Epithelial cell of proximal tubule (primary cell): ENCODE results near the gene KRTAP4-3. TPM values are rescaled to one million over a fixed set of nuclear protein-coding genes. Genes with fewer than 3 reads are reported as not detected.
"Not testable (repeated sequence)": the region's sequence is repeated elsewhere in the genome, so short reads cannot be mapped to it uniquely, and the experiment has no call there.

ENCODE experiments used
- DNase-seq: peaks from one replicate; pipeline ENCODE4 v3.0.0-alpha.2; 2011; ENCODE audit warnings: low read depth
- H3K4me3 ChIP-seq: 2 replicates; pipeline ENCODE4 v1.5.1; 2011; ENCODE audit warnings: low read depth, mild to moderate bottlenecking, low read length
- total RNA-seq: library from RNA; depleted of rRNA; stranded (reverse); fragments of >200 nt; gene quantifications from 2 replicates; pipeline ENCODE4 v1.2.3, GENCODE V29; 2015
- TF ChIP-seq, protein P1 (sequence below): conservative IDR thresholded peaks from 2 replicates; pipeline ENCODE4 v1.5.1; 2012; ENCODE audit warnings: low read depth, mild to moderate bottlenecking, low read length

The KRTAP4-3 gene
- total RNA-seq, 1 donor from 2014 or later = not detected

DNA sequence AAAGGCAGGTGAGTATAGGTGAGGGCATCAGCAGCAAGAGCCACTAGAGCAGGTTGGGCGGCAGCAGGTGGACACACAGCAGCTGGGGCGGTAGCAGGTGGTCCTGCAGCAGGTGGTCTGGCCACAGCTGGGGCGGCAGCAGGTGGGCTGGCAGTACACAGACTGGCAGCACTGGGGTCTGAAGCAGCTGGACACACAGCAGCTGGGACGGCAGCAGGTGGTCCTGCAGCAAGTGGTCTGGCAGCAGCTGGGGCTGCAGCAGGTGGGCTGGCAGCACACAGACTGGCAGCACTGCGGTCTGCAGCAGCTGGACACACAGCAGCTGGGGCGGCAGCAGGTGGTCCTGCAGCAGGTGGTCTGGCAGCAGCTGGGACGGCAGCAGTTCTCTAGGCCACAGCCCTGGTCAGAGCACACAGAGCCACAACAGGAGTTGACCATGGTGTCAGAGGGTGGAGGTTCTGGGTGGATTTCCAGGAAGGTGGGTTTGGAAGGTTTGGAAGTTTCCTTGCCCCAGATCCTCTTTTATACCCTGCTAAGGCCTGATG is 9.8 kb upstream of the KRTAP4-3 start, which contains the start of gene KRTAP4-2:
Gene KRTAP4-2 (minus strand): TSS at position 495 of the 545 bp plus-strand sequence. CDS start 57 bp downstream, at position 438.
- TF ChIP-seq, protein P1, sequence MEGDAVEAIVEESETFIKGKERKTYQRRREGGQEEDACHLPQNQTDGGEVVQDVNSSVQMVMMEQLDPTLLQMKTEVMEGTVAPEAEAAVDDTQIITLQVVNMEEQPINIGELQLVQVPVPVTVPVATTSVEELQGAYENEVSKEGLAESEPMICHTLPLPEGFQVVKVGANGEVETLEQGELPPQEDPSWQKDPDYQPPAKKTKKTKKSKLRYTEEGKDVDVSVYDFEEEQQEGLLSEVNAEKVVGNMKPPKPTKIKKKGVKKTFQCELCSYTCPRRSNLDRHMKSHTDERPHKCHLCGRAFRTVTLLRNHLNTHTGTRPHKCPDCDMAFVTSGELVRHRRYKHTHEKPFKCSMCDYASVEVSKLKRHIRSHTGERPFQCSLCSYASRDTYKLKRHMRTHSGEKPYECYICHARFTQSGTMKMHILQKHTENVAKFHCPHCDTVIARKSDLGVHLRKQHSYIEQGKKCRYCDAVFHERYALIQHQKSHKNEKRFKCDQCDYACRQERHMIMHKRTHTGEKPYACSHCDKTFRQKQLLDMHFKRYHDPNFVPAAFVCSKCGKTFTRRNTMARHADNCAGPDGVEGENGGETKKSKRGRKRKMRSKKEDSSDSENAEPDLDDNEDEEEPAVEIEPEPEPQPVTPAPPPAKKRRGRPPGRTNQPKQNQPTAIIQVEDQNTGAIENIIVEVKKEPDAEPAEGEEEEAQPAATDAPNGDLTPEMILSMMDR = no peak
- DNase-seq = no peak
- no peak within 1 kb of the TSS for H3K4me3 ChIP-seq

DNA sequence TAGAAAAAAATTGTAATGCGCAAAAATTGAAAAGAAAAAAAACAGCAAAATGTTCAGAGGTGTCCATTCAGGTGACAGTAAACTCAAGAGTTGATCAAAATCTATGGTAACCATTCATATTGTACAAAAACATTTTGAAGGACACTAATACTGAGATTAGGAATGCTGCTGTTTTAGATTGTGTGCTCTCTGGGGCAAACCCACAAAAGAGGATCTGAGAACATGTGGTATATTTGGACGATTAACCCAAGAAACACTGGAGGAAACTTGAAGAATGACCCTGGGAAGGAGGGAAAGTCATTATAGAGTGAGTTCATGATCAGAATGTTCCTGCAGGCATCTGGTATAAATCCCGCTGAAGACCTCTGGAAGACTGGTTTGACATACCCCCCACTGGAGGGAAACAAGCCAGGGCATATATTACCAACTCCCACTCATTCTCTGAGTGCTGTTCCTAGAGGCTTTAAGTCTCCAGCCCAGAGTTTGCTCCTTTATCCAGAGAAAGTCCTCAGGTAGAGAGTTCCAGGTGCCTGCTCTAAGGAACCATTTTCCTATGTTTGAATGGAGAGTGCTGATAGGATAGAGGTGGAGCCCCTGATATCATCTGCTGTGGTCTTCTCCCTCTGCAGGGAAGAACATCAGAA is 8.8 kb upstream of the KRTAP4-3 start:
- DNase-seq = no peak
- H3K4me3 ChIP-seq = no peak overlapping the region
- TF ChIP-seq, protein P1 = no peak

DNA sequence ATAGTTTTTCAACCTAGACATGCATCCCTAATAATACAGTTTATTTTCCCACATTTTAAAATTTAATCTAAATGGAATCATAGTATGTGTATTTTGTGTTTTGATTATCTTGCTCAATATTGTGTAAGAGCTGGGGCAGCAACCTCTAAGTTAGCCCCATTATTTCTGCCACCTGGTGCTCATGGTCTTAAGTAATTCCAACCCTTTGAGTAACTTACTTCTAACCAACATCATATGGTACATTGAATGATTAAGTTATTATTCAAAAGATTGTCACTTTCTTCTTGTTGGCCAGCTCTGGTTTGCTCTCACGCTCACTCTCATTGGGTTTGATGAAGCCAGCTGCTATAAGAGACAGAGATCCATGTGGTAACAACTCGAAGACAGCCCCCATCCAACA is 3.9 kb upstream of the KRTAP4-3 start:
- DNase-seq = no peak
- TF ChIP-seq, protein P1 = no peak
- no peak overlapping the region for H3K4me3 ChIP-seq

DNA sequence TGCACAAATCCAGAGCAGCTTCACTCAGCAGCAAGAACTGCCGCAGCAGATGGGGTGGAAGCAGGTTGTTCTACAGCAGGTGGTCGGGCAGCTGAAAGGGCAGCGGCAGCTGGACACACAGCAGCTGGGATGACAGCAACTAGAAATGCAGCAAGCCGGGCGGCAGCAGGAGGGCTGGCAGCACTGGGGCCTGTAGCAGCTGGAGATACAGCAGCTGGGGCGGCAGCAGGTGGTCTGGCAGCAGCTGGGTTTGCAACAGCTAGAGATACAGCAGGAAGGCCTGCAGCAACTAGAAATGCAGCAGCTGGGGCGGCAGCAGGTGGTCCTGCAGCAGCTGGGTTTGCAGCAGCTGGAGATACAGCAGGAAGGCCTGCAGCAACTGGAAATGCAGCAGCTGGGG is 460 bp downstream of the KRTAP4-3 start:
- H3K4me3 ChIP-seq = no peak overlapping the region
- DNase-seq = no peak
- TF ChIP-seq, protein P1 = no peak

DNA sequence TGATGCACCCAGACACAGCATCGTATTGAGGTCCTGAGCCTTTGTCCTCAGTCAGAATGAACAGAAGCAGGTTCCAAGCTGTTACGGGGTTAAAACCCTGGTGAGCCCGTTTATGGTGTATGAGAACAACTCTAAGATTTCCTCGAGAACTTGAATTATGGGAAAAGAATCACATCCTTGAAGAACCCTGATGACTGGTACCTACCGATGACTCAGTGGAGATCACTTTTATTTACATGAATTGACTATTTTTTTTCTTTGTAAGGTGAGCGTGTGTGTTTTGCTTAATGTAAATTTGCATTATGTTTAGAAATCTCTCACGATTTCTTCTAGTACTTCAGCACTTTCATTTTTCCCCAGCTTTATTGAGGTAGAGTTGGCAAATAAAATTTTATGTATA is 4.2 kb downstream of the KRTAP4-3 start:
- DNase-seq = no peak
- H3K4me3 ChIP-seq = no peak overlapping the region
- TF ChIP-seq, protein P1 = no peak

DNA sequence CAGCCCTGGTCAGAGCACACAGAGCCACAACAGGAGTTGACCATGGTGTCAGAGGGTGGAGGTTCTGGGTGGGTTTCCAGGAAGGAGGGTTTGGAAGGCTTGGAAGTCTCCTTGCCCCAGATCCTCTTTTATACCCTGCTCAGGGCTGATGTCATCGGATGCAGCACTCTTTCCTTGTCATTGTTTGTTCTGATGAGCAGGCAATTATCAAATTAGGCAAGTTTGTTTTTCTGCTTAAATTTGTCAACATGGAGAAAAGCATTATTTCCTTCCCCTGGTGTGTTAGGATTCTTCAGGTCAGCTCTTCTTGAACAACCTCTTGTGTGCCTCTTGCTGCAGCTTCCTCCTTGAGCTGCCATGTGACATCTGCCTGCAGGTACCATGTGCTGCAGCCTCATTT is 7.4 kb downstream of the KRTAP4-3 start, which contains the start of gene KRTAP4-4:
Gene KRTAP4-4 (minus strand): TSS at position 101 of the 400 bp plus-strand sequence. CDS start 57 bp downstream, at position 44.
- TF ChIP-seq, protein P1 = no peak
- no peak for DNase-seq
- H3K4me3 ChIP-seq = no peak within 1 kb of the TSS

DNA sequence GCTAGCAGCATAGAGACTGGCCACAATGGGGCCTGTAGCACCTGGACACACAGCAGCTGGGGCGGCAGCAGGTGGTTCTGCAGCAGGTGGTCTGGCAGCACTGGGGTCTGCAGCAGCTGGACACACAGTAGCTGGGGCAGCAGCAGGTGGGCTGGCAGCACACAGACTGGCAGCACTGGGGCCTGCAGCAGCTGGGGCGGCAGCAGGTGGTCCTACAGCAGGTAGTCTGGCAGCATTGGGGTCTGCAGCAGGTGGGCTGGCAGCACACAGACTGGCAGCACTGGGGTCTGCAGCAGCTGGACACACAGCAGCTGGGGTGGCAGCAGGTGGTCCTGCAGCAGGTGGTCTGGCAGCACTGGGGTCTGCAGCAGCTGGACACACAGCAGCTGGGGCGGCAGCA is 7.8 kb downstream of the KRTAP4-3 start:
- not testable (repeated sequence) for DNase-seq, H3K4me3 ChIP-seq
